GF-D8 (cell line): ENCODE results near the gene ADGRV1.

Source experiments
- DNase-seq: peaks from one replicate; lab custom pipeline; 2025; lab: John Stamatoyannopoulos, UW

Gene ADGRV1

GRCh38 chr5:91118796-91119195 is 560.2 kb downstream of the ADGRV1 start:
- DNase-seq: no peak

- DNase-seq: no peak
These were observed 560.6 kb downstream of the ADGRV1 start for GRCh38 chr5:91119217-91119616.

DNA sequence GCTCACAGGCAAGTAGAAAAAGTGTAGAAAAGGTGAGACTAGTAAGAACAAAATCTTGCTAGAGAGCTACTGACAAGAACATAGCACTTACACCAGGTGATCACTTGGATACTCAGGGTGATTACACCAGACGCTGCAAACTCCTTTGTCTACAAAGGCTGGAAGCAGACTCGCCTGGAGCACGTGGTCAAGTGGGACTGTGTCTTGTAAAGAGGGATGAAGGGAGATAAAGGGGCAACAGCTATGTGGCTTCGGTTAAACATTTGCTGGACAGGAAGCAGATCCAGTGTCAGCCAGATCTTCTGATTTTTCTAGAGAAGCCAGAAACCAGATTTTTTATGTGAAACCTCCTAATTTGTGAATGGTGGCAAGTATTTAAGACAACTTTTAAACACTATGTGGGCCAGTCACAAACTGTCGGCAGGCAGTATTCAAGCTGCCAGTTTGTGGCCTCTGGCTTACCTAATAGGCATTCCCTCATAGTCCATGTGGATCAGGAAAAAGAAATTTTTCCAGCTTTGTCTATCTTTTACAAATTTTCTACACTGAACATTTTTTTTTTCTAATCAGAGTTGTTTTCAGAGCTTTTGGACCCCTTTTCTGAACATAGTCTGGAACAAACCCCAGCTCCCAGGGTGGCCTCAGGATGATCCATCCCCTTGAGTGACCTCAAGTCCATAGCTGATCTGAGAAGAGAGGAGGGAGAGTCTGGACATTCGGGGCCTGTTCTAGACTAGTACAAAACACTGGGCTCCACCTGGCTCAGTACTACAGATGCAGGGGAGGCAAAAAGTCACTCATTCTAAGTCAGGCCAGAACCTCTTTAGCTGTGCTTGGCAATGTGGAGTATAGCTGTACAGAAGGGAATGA is 561.6 kb downstream of the ADGRV1 start:
- DNase-seq: no peak

- no peak for DNase-seq
These were observed 562.9 kb downstream of the ADGRV1 start for GRCh38 chr5:91121347-91121993.

- DNase-seq: no peak
These were observed 564.1 kb downstream of the ADGRV1 start for GRCh38 chr5:91122651-91123050.

DNA sequence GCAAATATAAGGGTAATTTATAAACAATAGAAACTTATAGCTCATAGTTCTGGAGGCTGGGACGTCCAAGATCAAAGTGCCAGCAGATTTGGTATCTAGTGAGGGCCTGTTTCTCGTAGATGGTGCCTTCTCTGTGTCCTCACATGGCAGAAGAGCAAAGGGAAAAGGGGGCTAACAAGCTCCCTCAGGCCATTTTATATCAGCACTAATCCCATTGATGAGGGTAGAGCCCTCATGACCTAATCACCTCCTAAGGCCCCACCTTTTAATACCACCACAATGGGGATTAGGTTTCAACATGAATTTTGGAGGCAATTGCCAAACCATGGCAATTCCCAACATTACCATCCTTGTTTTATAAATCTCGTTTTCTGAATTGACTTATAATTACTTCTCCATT is 564.7 kb downstream of the ADGRV1 start:
- DNase-seq: no peak

GRCh38 chr5:91123901-91124300 is 565.3 kb downstream of the ADGRV1 start:
- DNase-seq: no peak

DNA sequence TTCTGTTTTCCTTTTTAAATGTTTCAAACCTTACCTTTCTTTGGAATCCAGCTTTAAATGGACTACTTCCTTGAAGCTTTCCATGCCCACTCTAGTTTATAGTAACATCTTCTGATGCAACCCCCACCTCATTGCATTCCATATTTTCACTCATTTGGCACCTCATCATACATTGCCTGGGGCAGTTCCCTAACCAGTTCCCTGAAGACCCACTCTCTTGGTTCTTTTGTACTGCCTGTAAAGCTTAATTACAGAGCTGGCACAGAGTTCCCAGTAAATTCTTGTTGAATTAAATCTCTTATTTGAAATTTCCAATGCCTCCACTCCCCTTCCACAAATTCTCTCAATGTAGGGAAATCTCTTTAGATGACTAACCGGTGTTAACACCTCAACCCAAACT is 567.3 kb downstream of the ADGRV1 start:
- DNase-seq: no peak

DNA sequence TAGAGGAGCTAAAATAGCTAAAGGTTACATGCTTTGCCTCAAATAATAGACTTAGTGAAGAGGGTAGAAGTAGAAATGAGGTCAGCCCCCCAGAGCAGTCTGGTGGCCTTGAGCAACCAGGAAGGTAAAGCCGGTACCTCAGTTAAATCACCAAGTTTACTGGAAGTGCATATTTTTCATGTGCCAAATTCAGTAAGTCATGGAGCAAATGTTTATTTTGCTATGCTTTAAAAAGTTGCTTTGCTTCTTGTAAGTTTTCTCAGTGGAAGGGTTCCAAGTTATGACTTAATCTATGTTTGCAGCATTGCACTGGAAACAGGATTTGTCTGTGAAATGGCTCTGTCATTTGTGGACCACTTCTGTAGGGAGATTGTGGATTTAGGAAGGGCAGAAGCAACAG is 567.9 kb downstream of the ADGRV1 start:
- no peak for DNase-seq

DNA sequence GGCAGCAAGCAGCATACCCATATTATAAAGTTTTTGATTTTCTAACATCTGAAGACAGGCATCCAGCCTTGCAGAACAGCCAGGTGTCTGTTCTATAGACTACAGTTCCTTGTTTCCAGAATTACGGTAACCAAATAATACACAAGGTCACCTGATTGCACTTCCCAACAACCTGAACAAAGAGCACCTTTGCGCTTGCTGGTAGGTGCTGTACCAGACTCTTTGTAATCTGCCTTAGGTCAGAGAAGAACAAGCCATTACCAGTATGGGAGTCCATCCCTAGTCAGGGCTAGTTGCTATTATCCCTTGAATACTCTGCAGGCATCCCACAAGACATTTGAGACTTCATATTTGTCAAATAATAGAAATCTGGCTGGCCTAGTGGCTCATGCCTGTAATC is 568.3 kb downstream of the ADGRV1 start:
- no peak for DNase-seq

DNA sequence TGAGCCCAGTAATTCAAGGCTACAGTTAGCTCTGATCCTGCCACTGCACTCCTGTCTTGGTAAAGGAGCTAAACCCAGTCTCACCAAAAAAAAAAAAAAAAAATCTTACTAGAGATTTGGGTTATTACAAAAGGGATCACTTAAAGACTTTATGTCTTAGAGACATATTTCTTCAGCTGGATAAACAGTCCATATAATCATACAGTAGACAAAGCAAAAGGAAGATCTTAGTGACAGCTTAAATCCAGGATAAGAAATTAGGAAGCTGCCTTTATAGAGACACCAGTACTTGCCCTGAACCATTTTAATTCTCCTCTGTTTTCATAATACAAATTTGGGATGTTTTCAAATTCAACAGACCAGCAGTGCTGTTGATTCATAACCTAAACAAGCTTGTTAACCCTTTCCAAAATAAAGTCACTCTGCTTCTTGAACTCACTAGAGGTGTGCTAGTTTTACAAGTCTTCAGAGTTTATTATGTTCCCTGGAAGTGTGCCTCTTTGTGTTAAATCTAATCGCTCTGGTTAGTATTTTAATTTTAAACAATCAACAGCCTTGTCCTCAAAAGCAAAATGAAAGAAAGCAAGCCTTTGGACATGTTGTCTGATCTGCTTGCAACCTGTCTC is 569.0 kb downstream of the ADGRV1 start:
- DNase-seq: no peak

DNA sequence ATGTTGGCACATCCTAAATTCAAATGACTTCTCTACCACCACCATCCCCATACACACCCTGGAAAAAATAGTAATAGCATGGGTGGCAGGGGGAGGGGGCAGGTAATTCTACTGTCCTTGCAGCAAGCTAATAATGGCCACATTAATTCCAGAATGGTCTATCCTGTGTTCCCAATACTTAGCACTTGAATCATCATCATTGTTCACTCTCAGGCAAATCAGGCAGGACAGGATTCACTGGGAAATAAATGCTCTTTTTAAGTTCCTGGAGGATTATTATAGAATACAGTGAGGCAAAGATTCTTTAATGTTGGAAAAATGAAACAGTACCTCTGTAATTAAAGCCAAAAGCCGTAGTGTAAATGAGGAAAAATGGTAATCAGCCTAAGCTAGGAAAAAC is 570.0 kb downstream of the ADGRV1 start:
- DNase-seq: no peak

GRCh38 chr5:91129748-91130147 is 571.2 kb downstream of the ADGRV1 start:
- no peak for DNase-seq

- DNase-seq: no peak
These were observed 572.2 kb downstream of the ADGRV1 start for GRCh38 chr5:91130759-91131158.

- no peak for DNase-seq
These were observed 574.0 kb downstream of the ADGRV1 start for GRCh38 chr5:91132550-91132949.

DNA sequence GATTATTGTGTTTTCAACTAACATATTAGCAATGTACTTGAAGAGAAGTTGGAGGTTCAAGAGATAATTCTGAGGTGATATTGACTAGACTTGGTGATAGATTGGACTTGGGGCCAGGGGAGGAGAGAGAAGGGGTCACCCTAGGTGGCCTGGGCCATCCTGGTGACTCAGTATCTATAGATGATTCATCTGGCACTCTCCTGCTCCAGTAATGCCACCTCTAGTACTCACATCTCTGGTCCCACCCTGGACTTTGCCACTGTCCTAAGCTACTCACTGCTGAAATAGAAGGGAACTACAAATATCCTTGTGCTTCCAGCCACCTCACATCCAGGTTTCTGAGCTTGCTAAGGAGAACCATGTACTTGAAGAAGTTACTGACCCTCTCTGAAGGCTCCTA is 574.6 kb downstream of the ADGRV1 start:
- no peak for DNase-seq

DNA sequence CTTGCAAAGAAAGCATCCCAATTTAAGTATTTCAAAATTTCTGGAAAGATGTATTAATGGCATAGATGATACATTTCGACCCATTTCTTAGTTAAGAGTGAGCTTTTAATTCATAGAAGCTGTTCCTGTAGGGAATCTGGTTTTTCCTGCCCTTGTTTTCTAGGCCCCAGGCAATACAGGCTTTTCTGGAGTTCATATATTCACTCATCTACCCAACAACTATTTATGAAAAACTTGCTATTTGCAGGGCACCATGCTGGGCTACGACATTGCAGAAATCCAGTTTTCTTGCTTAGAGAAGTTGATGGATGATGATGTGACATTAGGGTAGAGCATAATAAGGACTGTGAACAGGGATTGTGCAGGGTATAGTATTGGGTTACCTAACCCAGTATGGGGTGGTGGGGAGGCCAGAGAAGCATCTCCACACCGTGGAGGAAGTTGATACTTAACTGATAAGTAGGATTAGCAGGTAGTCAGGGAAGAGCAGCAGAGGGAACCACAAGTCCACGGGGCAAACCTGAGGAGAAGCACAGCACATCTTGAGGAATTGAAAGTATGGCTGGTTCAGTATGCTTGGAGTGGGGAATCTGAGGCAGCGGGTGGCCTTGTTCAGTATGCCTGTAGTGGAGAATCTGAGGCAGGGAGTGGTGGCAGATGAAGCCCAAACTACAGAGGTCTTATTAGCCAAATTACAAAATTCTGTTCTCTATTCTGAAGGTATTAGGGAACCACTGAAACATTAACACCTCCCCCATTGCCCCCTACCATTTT is 577.1 kb downstream of the ADGRV1 start:
- no peak for DNase-seq

DNA sequence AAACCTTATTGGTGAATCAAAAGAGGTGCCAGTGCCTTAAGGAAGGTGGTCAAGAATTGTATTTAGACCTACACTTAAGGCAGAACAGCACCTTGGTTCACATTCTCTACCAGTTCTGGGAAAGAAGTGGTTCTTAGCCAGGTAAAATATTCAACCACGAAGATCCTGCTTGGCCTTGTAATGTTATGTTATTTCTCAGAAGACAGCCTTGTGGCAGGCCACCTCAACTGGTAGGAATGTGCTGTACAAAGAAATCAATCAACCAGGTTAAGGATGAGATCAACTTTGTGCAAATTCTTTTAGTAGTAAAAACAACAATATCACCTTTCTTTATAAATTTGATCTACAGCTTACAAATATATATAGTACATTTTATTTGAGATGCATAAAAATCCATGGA is 577.7 kb downstream of the ADGRV1 start:
- DNase-seq: no peak

DNA sequence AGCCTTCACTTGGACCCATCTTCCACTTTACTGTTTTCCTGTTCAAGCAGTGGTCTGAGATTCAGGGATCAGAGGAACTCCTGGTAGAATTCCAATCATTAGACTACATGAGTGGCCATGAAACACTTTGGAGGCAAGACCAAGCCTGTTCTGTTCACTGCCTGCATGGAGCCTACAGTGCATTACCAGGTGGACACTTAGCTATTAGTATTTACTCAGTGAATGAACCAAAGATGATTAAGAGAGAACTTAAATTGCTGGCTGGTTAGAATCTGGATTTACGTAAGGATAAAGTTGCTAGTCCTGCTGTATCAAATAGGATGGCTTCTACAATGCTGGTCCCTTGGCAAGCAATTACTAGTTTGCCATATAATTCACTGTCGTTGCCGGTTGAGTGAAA is 579.0 kb downstream of the ADGRV1 start:
- DNase-seq: no peak

DNA sequence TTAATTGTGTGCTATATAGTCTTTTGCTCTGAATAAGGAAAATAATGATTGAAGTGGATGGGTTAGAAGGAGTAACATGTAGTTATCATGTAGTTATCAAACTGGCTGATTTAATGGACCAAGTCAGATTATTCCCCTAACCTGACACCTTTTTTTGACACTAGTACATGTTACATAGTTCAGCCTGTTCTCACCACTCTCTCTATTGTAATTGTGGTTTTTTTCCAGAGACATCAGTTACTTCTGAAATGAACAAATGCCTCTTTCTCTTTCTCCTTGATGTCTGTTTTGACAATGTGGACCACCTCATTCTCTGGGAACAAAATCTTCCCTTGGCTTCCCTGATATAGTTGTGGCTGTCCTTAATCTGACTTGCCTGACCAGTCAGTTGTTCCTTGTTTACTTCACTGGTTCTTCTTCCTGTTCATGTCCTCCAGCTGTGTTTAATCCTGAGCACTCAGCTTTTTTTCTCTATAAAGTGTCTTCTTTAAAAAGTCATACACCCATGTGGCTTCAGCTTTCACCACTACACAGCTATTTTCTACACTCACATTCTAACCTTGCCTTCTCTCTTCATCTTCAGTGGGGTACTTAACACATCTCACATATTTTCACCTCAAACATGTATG is 581.1 kb downstream of the ADGRV1 start:
- no peak for DNase-seq

- no peak for DNase-seq
These were observed 582.1 kb downstream of the ADGRV1 start for GRCh38 chr5:91140657-91141056.

DNA sequence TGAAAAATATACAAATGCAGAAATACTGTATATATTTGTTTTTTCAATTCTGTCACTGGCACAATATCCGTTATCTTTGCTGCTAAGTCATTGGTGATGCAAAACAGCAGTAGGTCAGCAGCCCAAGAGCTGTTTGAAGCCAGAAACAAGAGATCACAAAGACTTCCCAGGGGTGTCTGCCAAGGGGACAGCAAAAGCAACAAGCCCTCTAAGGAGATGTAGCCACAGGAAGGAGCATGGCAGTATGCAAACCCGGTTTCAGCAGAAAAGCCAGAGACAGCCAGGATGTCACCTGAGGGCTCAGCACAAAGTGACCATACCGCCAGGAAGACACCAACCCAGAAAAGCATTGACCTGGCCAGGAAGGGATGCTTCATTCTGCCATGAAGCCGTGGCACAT is 583.0 kb downstream of the ADGRV1 start:
- DNase-seq: no peak
